GM19467 (cell line): ENCODE measurements around the gene ZNF597.
A peak's percentile ranks its signal among the peaks of the same experiment; 100 is the strongest.

Experiments
- ATAC-seq: cut with Tn5 transposase; IDR thresholded peaks from one replicate; pipeline ENCODE4 v1.9.1; 2021; ENCODE audit warnings: mild to moderate bottlenecking, moderate library complexity; ENCODE audit not compliant: unreplicated experiment

ZNF597 gene

GRCh38 chr16:3443108-3444031, at the start of gene ZNF597, which contains the start of gene NAA60:
Gene ZNF597, minus strand, starts transcription at chr16:3443504. Its CDS starts 351 bp downstream, at chr16:3443153.
Gene NAA60, plus strand, starts transcription at chr16:3443680. Its CDS starts 32,548 bp downstream, at chr16:3476228.
- ATAC-seq, result peak; percentile 83

- ATAC-seq, result no peak
Observed at GRCh38 chr16:3492356-3492755, 49.1 kb upstream of the ZNF597 start.

- no peak for ATAC-seq
Observed at GRCh38 chr16:3490911-3491629, 47.8 kb upstream of the ZNF597 start.

GRCh38 chr16:3488801-3489200, 45.5 kb upstream of the ZNF597 start:
- no peak for ATAC-seq

GRCh38 chr16:3487521-3488410, 44.5 kb upstream of the ZNF597 start:
- ATAC-seq, result no peak

- no peak for ATAC-seq
Observed at GRCh38 chr16:3486506-3487215, 43.4 kb upstream of the ZNF597 start.

- ATAC-seq, result no peak
Observed at GRCh38 chr16:3485821-3486505, 42.7 kb upstream of the ZNF597 start.

GRCh38 chr16:3485097-3485745, 41.9 kb upstream of the ZNF597 start:
- ATAC-seq, result no peak

GRCh38 chr16:3484318-3485096, 41.2 kb upstream of the ZNF597 start:
- no peak for ATAC-seq

- ATAC-seq, result no peak
Observed at GRCh38 chr16:3482659-3483241, 39.4 kb upstream of the ZNF597 start.

GRCh38 chr16:3481696-3482658, 38.7 kb upstream of the ZNF597 start:
- ATAC-seq, result no peak

GRCh38 chr16:3480901-3481695, 37.8 kb upstream of the ZNF597 start:
- ATAC-seq, result no peak

GRCh38 chr16:3479654-3480216, 36.4 kb upstream of the ZNF597 start:
- no peak for ATAC-seq

- no peak for ATAC-seq
Observed at GRCh38 chr16:3478242-3478925, 35.1 kb upstream of the ZNF597 start.

- ATAC-seq, result no peak
Observed at GRCh38 chr16:3476409-3476808, 33.1 kb upstream of the ZNF597 start.
